Skin epidermis (tissue), 12 donors: Measurements from ENCODE around the gene RASA3.
"Not testable (repeated sequence)": the region's sequence is repeated elsewhere in the genome, so short reads cannot be mapped to it uniquely, and the experiment has no call there.

Experiments
- H3K27ac ChIP-seq, 21 experiments: fragments of 200-600 bp; sonication (generic) in 11 of 21; one replicate each; pipeline ENCODE4 v1.5.0; 2020; ENCODE audit warnings: mild to moderate bottlenecking in 3 of 21, inconsistent platforms in 2 of 21, moderate library complexity in 2 of 21
- H3K4me3 ChIP-seq, 7 experiments: fragments of 200-600 bp; sonication (generic) in 2 of 7; one replicate each; pipeline ENCODE4 v1.5.0; 2020; ENCODE audit warnings: inconsistent platforms in 2 of 7, mild to moderate bottlenecking in 2 of 7, moderate library complexity in 1 of 7

Gene RASA3

DNA sequence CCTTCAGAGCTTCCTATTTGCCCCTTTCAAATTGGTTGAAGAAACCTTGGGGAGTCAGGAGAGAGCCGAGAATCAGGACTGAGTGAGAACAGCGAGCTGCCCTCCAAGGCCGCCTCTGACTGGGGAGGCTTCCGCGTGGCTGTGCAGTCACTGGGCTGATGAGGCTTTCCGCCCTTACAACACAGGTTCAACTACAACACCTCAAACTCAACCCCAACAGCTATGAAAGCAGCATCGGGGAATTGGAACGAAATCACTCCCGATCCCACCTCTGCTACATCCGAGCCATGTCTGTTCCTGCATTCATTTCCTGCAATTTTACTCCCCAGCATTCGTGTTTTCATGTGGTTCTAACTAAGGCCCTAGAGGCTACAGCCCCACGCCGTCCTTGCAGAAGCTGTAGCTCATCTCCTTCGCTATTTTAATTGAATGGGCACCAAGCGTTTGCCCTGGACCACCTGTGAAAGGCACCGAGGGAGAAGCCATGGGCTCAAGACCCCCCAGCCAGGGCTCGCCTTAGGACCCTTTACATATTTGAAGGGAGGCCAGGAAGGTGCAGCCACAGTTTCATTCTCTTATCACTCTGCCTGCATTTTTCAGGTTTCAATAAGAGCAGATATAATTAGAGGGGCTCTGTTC, 12.3 kb upstream of the RASA3 start:
- Histone ChIP-seq H3K4me3 (no peak overlapping the region), H3K27ac (peak overlapping the region in 8 of 21 experiments; percentile 8 to 84 (median 73))

DNA sequence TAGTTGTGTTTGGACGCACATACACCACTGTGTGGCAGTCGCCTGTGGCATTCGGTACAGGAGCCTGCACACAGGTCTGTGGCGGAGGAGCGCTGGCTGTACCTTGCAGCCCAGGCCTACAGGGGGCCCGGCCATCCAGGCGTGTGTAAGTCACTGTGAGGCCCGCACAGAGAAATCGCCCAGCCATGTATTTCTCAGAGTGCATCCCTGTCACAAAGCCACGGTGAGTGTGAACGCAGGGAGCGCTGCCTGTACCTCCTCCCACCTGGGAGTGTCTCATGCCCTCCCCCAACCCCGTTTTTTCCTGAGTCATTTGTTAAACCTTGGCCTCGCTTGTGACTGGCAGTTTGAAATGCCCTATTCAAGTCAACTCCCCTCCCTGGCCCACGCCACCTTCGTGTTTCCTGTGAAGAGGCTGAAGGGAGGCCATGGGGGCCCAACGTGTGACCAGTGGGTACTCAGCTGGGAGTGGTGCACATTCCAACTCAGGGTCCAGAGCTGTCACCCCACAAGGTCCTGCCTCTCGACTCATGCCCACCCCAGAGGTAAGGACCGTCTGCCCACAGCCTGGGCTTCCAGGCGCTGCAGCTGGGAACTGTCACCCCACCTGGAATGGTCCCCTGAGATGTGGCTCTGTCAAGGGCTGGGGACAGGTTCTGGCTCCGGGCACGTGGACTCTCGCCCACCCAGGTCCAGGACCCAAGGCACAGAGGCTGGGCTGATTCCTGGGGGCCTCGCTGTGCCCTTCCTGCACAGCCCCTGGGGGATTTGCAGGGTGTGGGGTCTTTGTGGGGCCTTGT, 11.6 kb upstream of the RASA3 start:
- Histone ChIP-seq H3K27ac (peak overlapping the region in 9 of 21 experiments; percentile 8 to 84 (median 74)), H3K4me3 (no peak overlapping the region)

DNA sequence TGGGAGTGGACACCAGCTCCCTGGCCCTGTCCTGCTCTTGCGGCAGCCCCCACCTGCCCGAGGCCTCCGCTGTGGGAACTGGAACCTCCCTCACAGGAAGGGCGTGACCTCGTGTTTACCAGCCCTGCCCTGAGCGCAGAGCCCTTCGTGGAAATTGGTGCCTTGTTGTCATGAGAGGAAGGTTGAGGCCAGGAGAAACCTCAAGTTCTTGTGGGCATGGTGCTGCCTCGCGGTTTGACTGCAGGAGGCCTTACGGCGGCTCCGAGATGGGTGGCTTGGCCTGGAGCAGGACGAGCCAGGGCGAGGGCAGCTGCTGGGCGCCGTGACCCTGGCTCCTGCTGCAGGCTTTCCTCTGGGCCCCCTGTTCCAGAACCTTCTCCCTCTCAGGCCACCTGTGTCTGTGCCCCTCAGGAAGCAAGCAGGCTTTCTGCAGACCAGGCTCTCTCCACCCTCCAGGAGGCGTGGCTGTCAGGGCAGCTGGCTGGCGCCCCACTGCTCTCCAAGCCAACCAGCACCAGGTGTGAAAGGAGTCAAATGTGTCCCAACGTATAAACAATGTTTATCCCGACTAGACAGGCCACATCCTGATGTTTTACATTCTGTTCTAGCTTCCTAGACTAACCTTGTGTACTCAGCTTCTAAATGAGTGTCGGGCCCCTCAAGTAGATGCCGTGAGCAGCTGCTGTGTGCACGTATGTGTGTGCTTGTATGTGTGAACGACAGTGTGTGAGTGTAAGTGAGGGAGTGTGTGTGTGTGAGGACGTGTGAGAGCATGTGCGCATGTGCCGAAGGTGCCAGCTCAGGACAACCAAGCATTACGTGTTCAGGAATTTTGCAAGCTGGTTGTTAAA, 10.4 kb upstream of the RASA3 start:
- Histone ChIP-seq H3K27ac (peak overlapping the region in 12 of 21 experiments; percentile 9 to 87 (median 73)), H3K4me3 (no peak overlapping the region)

DNA sequence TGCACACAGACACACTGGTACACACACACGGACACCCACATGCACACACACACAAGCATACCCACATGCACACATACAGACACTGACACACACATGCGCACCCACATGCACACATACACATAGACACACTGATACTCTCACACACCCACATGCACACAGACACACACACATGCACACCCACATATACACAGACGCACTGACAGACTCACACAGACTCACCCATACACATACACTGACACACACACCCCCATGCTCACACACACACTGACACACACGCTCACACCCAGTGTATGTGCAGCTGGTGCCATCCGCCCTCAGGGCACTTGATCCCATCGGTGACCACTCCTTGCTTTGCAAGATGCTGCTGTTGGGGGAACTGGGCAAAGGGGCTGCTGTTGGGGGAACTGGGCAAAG, 9.7 kb upstream of the RASA3 start:
- Histone ChIP-seq H3K27ac (peak overlapping the region in 10 of 21 experiments; percentile 9 to 87 (median 75)), H3K4me3 (no peak overlapping the region)

DNA sequence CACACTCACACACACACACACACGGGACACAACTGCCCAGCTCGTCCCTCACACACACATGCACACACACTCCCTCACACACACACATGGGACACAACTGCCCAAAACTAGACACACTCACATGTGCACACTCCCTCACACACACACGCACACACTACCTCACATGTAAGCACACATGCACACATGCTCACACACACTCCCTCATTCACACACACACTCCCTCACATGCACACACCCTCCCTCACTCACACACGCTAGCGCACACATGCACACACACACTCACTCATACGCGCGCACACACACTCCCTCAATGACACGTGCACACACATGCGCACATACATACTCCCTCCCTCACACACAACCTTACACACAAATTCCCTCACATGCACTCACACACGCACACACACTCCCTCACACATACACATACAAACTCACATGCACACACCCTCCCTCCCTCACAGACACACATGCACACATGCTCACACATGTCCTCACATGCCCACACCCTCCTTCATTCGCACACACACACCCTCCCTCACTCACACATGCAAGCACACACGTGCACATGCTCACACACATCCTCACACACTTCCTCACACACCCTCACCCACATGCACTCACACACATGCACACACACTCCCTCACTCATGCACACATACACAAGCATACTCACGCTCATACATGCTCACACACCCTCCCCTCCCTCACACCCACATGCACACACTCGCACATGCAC, 9.0 kb upstream of the RASA3 start:
- Histone ChIP-seq H3K4me3 (no peak overlapping the region), H3K27ac (peak overlapping the region in 6 of 21 experiments; percentile 68 to 87 (median 76))

DNA sequence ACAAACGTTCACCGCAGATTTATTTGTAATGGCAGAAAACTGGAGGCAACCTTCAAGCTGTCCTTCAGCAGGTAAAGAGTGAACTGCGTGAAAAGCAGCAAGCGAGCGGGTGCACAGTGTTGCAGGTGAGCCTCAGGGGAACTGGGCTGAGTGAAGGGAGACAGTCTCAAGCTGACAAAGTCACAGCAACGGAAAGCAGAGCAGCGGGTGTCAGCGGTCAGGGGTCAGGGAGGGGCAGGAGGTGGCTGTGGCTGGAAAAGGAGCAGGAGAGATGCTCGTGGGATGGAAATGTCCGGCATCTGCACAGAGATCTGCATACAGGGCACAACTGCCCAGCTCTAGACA, 8.5 kb upstream of the RASA3 start:
- Histone ChIP-seq H3K4me3 (no peak overlapping the region), H3K27ac (peak overlapping the region in 8 of 21 experiments; percentile 15 to 87 (median 70))

DNA sequence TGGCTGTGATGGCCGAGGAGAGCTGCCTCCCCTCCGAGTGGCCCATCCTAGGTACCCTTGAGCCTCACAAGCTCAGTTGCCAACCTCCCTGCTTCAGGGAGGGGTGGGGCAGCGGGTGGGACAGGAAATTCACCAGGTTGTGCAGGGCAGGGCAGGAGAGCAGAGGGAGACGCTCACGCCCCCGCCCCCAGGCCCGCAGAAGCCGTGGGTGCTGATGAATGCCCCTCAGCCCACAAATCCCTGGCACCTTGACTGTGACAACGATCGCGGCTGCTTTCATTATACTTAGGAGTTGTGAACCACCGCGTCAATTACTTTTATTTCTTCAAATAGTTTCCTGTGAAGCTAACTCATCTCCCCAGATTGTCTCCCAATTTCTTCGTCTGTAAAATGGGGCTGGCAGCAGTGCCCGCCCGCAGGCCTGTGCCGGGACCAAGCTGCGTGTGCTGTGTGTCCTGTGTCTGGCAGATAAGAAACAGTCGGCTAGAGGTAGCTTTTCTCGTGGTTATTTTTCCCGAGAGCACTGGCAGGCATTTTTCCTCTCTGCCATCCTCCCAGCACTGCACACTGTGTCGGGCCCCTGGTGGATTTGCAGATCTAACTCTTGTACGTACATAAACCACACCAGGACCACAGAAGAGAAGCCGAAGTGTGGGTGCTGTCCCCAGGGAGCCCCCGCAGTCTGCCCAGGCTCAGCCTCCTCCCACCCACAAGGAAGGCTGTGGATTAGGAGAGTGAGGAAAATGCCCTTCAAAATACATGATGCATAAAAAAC, 7.9 kb upstream of the RASA3 start:
- Histone ChIP-seq H3K27ac (peak overlapping the region in 10 of 21 experiments; percentile 5 to 87 (median 68)), H3K4me3 (no peak overlapping the region)

DNA sequence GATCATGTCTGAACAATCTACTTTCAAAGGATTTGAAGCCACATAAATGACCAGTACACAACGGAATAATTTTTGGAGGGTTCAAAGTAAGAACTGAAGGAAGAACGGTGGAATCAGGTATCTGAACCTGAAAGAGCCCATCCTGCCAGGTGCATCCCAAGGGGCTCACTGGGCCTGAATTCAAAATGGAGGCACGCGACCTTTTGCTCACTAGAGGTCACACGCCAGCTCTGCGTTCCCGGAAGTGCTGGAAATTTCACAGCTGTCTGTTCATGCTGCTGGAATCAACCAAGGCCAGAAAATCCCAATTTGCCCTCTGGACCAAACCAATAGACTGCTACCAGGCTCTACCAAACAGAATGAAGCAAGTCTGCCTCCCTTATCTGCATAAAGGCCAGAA, 4.2 kb upstream of the RASA3 start:
- Histone ChIP-seq H3K4me3 (no peak overlapping the region), H3K27ac (no peak overlapping the region)

DNA sequence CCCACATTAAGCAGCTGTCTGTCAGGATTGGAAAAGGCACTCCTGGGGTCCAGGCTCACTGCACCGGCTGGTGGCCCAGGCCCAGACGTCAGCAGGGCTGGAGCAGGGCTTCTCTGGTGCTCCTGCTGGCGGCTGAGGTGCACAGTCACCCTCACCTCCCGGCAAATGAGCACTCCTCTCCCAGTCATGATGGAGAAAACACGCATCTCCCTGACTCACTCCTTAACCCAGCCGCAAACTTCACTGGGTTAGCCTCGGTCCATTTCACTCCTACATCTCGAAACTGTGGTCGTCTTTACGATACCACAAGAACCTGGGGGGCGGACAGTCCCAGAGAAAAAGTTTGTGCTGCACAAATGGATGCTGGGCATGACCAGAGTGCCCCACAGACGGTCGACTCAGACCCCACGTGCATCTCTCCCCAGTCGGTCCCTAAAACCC, 3.3 kb upstream of the RASA3 start:
- Histone ChIP-seq H3K27ac (peak overlapping the region in 1 of 21 experiments; percentile 2), H3K4me3 (no peak overlapping the region)

DNA sequence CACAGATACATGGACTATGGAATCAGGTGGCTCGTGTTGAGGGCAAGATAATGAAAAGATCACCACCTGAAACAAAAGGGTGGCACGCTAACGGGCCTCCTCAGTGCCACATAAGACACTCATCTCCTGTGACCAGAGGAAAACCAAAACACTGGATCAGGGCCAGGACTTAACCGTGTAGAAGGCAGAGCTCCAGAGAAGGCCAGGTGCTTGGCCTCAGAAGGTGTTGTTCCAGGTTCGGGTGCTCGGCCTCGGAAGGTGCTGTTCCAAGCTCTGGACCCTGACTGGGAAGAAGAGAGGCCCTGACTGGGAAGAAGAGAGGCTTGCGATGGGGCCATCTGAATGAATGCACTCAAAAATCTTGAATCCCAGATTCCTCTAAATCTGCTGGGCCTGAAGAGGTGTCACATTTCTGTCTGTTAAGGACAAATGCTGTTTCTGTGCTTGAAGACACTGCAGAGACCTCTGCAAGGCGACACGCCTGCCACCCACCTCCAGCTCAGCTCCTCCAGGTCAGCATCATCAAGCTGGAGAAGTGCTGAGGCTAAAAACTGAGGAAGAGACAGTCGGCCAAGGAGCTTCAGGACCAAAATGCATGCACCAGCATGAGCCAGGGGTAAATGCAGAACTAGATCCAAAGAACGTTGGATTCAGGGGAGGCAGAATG, 2.7 kb upstream of the RASA3 start:
- Histone ChIP-seq H3K27ac (peak overlapping the region in 4 of 21 experiments; percentile 2 to 6 (median 4)), H3K4me3 (no peak overlapping the region)

DNA sequence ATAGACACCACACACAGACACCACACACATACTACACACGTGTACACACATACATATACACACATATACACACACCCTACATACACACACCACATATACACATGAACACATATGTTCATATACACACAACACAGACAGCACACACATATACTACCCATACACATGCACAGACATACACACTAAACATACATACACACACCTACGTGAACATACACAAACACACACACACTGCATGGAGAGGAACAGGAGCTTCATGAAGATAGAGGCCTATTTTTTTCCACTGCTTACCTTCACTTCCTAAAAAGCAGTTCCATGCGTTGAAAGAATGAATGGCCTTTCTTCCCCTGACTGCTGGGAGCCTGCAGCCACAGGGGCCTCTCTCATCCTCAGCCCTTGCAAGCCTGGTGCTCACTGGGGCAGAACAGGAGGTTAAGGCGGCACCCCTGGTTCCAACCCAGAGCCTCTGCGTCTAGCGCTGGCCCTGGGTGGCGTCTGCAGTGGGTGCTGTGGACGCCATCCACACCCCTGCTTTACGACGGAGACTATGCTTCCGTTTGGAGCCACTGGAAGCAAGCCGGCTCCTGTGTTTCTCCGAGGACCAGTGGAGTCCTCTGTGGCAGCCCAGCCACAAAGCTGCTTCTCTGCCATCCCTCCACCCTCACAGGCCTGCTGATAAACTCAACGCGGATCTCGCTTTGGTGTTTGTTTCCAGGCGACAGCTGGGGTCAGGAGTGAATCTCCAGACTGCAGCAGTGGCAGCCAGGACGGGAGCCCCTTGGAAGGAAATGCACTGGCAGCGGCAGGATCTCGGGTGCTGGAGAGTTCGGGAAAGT, 1.9 kb upstream of the RASA3 start:
- peak overlapping the region in 4 of 21 experiments; percentile 2 to 6 (median 4) for H3K27ac ChIP-seq
- H3K4me3 ChIP-seq, result no peak overlapping the region

DNA sequence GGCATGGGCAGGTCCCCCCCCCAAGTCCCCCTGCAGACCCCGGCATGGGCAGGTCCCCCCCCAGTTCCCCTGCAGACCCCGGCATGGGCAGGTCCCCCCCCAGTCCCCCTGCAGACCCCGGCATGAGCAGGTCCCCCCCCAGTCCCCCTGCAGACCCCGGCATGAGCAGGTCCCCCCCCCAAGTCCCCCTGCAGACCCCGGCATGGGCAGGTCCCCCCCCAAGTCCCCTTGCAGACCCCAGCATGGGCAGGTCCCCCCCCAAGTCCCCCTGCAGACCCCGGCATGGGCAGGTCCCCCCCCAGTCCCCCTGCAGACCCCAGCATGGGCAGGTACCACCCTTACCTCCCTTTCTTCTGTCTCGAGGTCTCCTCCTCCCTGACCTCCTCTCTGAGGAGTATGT, 1.1 kb upstream of the RASA3 start:
- not testable (repeated sequence) for H3K27ac ChIP-seq, H3K4me3 ChIP-seq

DNA sequence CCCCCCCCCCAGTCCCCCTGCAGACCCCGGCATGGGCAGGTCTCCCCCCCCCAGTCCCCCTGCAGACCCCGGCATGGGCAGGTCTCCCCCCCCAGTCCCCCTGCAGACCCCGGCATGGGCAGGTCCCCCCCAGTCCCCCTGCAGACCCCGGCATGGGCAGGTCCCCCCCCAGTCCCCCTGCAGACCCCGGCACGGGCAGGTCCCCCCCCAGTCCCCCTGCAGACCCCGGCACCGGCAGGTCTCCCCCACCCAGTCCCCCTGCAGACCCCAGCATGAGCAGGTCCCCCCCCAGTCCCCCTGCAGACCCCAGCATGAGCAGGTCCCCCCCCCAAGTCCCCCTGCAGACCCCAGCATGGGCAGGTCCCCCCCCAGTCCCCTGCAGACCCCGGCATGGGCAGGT, 703 bp upstream of the RASA3 start:
- H3K27ac ChIP-seq, result peak overlapping the region in 2 of 21 experiments; percentile 88 to 92
- H3K4me3 ChIP-seq, result peak overlapping the region in 1 of 7 experiments; percentile 77

DNA sequence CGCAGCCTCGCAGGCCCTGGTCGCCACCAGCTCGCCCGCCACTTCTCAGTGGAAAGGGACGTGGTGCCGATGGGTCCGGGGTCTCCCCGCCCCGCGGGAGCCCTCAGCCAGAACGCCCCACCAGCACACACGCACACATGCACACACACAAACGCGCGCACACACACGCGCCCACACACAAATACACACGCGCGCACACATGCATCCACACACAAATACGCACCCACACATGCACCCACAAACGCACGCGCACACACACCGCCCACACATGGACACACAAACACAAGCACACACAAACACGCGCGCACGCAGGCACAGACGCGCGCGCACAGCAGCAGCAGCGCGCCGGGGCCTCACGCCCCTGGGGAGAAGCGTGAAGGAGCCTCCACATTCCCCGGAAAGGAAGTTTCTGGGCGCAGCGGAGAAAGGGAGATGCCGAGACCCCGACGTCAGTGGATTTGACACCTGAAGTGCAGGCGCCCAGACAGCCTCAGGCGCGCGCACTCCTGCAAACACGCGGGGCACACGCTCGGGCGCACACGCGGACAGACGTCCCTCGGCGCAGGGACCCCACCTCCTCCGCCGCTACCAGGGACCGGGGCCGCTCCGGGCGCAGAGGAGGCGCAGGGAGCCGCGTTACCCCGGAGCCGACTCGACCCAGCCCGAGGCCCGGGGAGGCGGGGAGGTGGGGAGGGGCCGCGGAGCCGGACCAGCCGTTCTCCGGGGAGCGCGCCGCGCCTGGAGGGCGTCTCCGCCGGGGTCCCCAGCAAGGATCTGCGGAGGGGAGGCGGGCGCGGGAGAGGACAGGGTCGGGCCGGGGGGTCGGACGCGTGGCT, 622 bp downstream of the RASA3 start:
- peak overlapping the region; percentile 57 to 96 (median 77) for H3K4me3 ChIP-seq
- H3K27ac ChIP-seq, result peak overlapping the region; percentile 26 to 98 (median 88)

DNA sequence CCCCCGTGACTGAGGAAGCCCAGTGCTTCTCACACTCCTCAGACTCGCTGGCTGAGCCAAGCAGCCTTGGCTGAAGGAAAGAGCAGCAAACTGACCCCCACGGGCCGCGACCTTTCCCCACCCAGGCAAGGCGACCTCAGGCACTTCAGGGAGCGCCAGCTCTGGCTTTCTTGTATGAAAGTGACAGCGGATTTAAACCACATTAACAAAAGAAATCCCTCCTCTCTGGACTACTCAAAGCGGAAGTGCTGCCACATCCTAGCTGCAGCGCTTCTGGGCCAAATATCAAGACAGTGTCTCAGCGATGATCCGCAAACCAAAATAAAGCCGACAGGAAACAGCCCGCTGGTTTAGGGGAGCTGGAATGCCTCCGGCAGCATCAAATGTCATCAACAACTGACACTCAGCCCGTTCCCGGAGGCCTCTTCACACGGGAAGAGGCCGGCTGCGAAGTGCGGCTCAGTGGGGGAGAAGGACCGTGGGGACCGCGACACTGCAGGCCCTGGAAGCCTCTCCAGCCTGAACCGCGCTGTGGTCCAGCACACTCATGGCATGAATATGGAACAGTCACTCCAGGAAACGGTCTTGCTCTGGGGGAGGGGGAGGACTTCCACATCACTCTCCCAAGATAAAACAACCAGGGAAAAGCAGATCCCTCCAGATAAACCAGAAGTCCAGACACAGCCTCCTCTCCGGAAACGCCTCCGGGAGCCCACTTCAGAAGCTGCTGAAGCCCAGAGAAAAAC, 1.4 kb downstream of the RASA3 start:
- Histone ChIP-seq H3K27ac (peak overlapping the region; percentile 26 to 98 (median 88)), H3K4me3 (peak overlapping the region; percentile 57 to 96 (median 77))
